CD4-positive, alpha-beta T cell treated with Interleukin-17A for 4 hours (primary cell): Measurements from ENCODE around the gene UVRAG.
A peak's percentile ranks its signal among the peaks of the same experiment; 100 is the strongest.

Source experiments
- DNase-seq: peaks from one replicate; pipeline ENCODE4 v3.0.0-alpha.2; 2020; ENCODE audit warnings: mixed read lengths

UVRAG gene

DNA sequence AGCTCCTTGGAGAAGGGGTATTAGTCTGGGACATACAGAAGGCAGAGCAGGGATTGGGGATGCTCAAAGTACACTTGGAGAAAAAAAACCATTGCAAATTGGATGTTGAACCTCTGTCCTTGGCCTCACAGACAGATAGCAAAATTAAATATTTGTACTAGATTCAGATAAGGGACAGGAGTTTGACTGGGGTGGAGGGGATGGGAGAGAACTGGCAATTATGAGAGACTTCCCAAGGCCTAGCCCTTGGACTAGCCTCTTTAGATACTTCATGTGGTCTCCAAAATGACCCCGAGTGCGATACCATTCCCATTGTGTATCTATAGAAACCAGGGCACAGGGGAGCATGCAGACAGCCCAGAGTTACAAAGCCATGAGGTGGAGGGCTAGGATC lies 30.9 kb upstream of the UVRAG start:
- DNase-seq, result no peak

GRCh38 chr11:75784506-75784905 lies 30.5 kb upstream of the UVRAG start:
- DNase-seq, result no peak

- no peak for DNase-seq
These were observed 29.8 kb upstream of the UVRAG start for GRCh38 chr11:75785187-75785586.

DNA sequence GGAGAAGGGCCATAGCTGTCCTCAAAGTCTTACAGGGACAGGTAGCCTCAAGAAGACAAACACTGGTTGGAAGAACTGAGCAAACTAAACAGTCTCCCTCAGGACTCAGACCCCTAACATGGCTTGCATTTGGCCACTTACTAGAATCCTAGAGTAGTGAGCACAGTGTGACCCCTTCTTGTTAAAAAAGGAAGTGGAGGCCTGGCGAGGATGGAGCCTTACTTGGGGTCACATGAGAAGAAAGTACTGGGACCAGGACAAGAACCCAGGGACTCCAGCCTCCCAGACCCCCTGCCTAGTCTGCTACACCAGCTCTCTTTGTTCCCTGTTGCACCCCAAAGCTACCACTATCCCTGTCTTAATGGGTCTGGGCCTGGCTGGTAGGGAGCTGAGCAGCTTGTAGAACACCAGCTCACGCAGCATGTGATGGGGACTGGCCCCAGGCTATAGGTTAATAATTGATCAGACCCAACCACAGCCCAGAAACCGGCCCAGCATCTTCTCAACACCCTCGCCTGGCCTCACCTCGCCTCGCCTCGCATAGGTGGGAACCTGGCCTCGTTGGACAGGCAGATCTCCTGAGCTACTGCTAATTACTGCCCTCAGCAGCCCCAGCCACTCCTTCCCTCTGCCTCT lies 28.8 kb upstream of the UVRAG start:
- no peak for DNase-seq

GRCh38 chr11:75789521-75789920 lies 25.5 kb upstream of the UVRAG start:
- DNase-seq, result no peak

DNA sequence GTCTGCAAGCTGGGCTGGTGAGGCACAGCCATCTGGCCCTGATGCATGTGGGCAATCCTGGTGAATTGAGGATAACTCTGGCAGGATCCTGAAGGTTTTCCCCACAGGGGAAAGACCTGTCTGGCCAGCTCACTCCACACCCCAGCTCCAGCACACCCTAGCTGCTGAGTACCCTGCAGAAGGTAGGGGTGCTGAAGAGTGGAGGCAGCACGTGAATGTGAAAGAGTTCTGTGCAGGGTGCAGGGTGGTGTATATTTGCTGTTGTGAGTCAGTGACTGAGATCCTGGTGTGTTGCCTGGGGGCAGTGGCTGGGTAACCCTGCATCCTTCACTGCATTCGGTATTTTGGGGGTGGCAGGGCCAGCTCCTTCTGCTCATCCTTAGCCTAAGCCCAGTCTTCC lies 24.0 kb upstream of the UVRAG start:
- DNase-seq, result no peak

GRCh38 chr11:75792127-75792731 lies 22.8 kb upstream of the UVRAG start:
- DNase-seq, result no peak

- no peak for DNase-seq
These were observed 21.8 kb upstream of the UVRAG start for GRCh38 chr11:75792997-75793800.

GRCh38 chr11:75793966-75794365 lies 21.0 kb upstream of the UVRAG start:
- no peak for DNase-seq

DNA sequence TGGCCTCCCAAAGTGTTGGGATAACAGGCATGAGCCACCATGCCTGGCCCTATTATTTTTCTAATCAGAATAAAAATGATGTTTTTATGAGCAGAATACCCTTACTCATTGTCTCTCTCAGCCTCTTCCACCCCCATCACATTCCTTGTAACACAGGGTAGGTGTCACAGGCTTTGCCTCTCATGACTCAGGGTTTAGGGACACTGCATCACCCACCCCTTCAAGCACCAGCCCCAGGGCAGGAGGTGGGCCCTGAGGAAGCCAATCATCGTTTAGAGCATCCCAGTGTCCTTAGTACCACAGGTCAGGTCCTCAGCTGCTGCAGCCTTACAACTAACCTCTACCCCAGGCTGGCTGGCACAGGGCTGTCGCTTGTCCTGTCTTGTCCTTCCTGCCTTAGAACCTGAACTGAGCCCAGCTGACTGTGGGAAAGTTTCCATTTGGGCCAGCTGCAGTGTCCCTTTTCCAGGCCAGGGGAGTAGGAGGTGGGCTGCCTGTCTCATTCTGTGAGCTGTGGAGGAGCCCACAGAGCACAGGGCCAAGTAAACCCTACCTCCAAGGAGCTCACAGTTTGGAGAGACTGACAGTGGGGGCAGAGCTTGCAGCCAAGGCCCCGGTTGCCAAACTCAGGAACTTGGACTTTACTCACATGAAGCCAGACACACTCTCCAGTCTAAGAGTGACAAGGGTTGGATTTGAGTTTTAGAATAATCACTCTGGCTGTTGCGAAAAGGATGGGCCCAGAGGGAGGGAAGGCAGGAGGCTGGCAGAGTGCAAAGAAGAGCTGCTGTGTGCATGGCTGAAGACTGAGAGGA lies 19.5 kb upstream of the UVRAG start:
- no peak for DNase-seq

DNA sequence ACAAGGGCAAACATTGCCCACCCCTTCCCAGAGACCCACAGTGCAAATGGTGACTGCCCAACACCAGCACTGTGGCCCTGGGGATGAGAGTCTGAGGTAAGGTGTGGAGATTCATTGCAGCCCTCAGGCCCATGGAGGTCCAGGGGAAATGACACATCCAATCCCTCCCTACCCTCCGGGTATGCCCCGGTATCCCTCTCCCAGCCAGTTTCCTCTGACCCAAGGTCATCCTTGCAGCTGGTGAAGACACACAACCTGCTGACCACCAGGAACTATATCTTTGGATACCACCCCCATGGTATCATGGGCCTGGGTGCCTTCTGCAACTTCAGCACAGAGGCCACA lies 18.9 kb upstream of the UVRAG start:
- DNase-seq, result no peak

DNA sequence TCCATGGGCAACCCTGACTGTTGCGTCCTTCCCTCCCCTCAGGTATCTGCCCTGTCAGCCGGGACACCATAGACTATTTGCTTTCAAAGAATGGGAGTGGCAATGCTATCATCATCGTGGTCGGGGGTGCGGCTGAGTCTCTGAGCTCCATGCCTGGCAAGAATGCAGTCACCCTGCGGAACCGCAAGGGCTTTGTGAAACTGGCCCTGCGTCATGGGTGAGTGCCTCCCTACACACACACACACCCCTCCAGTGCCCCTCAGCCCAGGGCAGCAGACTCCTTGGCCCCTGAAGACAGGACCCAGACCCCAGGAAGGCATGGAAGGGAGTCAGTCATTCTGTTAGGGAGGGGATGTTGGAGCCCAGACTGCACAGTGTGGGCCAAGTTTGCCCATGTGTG lies 17.9 kb upstream of the UVRAG start:
- no peak for DNase-seq

GRCh38 chr11:75797792-75798191 lies 17.2 kb upstream of the UVRAG start:
- no peak for DNase-seq

GRCh38 chr11:75800136-75800675 lies 14.8 kb upstream of the UVRAG start:
- no peak for DNase-seq

DNA sequence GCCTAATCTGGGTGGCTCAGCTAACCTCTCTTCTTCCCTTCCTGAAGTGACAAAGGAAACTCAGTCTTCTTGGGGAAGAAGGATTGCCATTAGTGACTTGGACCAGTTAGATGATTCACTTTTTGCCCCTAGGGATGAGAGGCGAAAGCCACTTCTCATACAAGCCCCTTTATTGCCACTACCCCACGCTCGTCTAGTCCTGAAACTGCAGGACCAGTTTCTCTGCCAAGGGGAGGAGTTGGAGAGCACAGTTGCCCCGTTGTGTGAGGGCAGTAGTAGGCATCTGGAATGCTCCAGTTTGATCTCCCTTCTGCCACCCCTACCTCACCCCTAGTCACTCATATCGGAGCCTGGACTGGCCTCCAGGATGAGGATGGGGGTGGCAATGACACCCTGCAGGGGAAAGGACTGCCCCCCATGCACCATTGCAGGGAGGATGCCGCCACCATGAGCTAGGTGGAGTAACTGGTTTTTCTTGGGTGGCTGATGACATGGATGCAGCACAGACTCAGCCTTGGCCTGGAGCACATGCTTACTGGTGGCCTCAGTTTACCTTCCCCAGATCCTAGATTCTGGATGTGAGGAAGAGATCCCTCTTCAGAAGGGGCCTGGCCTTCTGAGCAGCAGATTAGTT lies 14.2 kb upstream of the UVRAG start:
- no peak for DNase-seq

- no peak for DNase-seq
These were observed 13.5 kb upstream of the UVRAG start for GRCh38 chr11:75801362-75802020.

GRCh38 chr11:75802021-75802912 lies 12.7 kb upstream of the UVRAG start:
- DNase-seq, result no peak

DNA sequence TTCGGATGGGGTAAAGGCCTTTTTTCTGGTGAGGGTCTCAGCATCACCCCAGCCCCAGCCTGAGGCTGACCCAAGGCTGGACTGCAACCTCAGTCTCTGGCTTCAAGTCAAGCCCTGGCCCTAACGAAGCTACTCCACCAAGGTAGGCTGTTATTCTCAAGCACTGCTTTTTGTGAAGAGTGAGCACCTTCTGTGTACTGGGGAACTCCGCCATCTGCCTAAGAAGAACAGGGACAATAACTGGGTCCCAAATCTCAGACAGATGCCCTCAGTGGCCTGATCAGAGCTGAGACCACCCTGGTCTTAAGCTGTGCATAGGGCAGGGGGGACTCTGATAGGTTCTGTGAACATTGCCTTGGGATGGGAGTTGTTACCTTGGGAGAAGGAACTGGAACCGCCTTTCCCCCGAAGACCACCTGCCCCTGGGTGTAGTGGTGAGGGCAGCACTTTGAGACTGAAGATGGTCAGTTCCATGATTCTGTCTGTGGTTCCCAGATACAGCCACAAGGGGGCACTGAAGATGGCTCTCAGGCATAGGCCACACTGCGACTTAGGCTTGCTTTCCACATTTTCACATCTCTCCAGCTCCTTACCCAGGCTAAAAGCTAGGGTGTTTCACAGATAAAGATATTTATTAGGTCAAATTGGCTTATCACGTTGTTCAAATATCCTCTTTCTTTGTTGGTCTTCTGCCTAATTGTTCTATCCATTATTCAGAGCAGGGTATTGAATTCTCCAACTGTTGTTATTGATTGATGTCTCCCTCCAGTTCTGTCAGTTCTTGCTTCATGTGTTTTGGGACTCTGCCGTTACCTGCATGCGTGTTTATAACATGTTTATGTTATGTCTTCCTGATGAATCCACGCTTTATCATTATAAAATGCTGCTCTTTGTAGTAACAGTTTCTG lies 11.8 kb upstream of the UVRAG start:
- DNase-seq, result peak; percentile 80

DNA sequence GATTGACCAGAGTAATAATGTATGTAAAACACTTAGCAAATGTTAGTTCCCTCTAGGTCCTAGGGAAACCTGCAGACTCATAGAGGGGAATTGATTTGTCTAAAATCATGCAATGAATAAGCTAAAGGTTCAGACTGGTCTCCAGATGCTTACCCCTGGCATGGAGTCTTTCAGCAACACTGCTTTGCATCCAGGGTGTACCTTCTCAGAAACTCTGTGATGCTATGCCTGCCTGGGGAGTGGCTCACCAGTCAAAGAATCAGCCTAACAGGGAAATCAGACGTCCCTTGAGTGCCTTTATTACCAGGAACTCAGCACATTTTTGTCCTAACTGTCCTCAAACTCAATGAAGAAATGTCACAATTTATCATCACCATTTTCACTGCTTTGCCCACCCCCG lies 5.9 kb upstream of the UVRAG start:
- DNase-seq, result no peak

GRCh38 chr11:75809991-75810390 lies 5.0 kb upstream of the UVRAG start:
- no peak for DNase-seq
